KOPT-K1 (cell line): Measurements from ENCODE around the gene RAPGEF6.
"Not testable (repeated sequence)": the region's sequence is repeated elsewhere in the genome, so short reads cannot be mapped to it uniquely, and the experiment has no call there.

Source experiments
- H3K27ac ChIP-seq: fragments of 200-600 bp; sonication (generic); 2 replicates; pipeline ENCODE4 v1.5.1; 2016; ENCODE audit warnings: antibody characterized with exemption, mild to moderate bottlenecking, low read depth, low read length; ENCODE audit not compliant: poor library complexity, severe bottlenecking
- H3K36me3 ChIP-seq: fragments of 200-600 bp; sonication (generic); 2 replicates; pipeline ENCODE4 v1.5.1; 2017; ENCODE audit warnings: antibody characterized with exemption, mild to moderate bottlenecking, low read length, moderate library complexity; ENCODE audit not compliant: insufficient read depth
- H3K9me3 ChIP-seq: fragments of 200-600 bp; sonication (generic); 2 replicates; pipeline ENCODE4 v1.5.1; 2017; ENCODE audit warnings: antibody characterized with exemption, low read length, mild to moderate bottlenecking; ENCODE audit not compliant: insufficient read depth, poor library complexity, severe bottlenecking

The RAPGEF6 gene

GRCh38 chr5:131399007-131399406, 236.0 kb downstream of the RAPGEF6 start:
- H3K9me3 ChIP-seq = peaks cover 30% of the 10 kb centered on the region
- H3K27ac ChIP-seq = not testable (repeated sequence)
- peaks cover 95% of the 10 kb centered on the region for H3K36me3 ChIP-seq

DNA sequence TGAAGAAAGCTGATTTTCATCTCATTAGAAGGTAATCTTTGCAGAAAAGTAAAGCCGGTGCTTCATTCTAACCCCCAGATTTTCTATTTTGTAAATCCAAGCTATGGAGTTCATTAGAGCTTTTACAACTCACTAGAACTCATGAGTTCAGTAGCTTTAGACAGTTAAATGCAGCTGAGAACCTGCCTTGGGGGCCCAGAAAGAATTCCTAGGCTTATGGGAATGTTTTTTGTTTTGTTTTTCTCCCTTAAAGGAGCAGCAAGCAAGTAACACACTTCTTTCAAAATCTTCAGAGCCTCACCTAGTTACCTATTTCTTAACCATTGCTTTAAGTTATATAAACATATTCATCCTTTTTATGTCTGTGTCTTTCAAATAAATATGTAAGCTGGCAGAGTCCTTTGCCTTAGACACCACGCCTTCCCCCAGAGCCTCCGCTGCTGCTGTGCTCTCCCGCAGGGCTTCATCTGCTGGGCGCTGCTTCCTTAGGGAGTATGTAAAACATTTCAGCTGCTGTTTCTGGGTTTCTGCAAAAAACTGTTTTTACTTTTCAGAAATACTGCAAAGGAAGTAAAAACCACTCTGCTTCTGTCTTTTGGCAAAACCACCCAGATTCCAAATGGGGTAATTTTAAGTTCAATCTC, 238.3 kb downstream of the RAPGEF6 start:
- Histone ChIP-seq H3K9me3 (peaks cover 12% of the 10 kb centered on the region), H3K36me3 (peaks cover 98% of the 10 kb centered on the region)

DNA sequence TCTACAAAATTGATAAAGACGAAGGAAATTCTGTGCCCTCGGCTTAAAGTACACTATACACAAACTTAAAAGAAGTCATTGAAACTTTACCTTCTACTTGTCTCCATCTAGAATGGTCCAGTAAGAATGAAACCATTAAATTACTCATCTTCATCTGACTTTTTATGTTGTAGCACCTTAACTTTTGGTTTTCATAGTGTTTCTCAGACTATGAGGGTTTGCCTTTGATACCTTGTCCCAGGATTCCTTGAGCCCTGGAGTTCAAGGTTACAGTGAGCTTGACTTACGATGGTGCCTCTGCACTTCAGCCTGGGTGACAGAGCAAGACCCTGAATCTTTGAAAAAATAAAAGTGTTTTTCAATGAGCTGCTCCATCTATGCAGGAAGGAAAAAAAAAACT, 239.0 kb downstream of the RAPGEF6 start:
- H3K27ac ChIP-seq = no peak overlapping the region
- peaks cover 5% of the 10 kb centered on the region for H3K9me3 ChIP-seq
- H3K36me3 ChIP-seq = peaks cover 98% of the 10 kb centered on the region

More for the DNA sequence above, 238.3 kb downstream of the RAPGEF6 start:
- no peak overlapping the region for H3K27ac ChIP-seq

GRCh38 chr5:131394128-131394527, 240.9 kb downstream of the RAPGEF6 start:
- Histone ChIP-seq H3K36me3 (peaks cover 97% of the 10 kb centered on the region), H3K27ac (no peak overlapping the region), H3K9me3 (no peaks in the 10 kb centered on the region)

DNA sequence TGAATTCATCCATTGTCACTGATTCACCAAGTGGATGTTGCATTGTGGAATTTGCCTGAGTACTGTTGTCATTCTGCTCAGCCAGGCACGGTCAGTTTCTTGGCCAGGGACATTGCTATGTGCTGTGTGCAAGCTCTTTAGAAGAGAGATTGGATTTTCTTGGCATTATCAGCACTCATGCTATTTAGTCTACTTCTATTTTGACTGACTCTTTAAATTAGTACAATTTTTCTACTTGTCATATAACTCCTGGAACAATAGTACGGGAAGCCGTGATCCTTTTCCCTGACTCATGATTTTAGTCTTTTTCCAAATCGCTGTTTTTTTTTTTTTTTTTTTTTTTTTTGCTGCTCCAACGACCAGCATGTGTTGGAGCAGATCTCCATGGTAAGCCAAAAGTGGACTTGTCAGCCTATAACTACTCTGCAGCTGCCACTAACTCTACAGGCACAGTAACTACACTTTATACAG, 241.5 kb downstream of the RAPGEF6 start:
- no peak overlapping the region for H3K27ac ChIP-seq
- no peaks in the 10 kb centered on the region for H3K9me3 ChIP-seq
- H3K36me3 ChIP-seq = peaks cover 97% of the 10 kb centered on the region

DNA sequence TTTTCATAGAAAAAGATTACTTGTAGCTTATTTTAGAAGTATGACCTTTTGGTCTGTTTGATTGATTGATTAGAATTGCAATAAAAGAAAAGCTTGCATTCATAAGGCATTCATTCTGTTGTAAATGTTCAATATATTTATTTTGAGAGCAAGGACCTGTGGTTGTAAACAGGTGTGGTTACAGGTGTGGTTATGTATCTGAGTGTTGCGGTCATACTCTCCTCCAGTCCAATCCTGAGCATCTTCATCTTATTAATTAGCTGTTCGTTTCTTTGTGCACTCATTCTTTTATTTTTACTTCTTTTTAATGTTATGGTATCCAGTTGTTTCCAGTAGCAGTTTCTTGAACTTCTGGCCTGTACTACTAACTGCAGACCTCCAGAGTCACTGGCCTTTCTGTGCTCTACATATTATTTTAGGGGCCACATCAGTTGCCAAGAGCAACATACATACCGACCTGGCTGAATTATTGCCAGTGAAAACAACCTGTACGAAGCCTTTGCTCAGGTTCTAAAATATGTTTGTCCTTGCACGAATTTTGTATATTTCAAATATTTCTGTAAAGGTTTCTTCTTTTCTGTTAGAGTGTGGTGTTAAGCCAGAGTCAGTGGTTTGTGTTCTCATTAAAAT, 242.4 kb downstream of the RAPGEF6 start:
- H3K36me3 ChIP-seq = peaks cover 99% of the 10 kb centered on the region
- no peaks in the 10 kb centered on the region for H3K9me3 ChIP-seq
- H3K27ac ChIP-seq = no peak overlapping the region

DNA sequence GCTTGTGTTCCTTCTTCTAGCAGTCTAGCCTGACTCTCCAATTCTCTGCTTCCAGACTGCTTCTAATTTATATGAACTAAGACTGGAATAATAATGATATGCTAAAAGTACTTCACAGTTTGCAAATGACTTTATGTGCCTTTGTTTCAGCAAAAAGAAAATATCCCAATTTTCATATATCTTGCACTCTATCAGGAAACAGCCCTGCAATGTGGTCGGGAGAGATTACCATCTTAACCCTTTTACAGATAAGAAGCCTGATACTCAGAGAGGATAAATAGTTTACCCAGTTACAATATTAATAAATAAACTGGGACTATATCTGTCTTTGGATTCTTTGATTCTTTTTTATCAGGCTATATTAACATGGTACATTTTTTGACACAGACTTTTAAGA, 245.2 kb downstream of the RAPGEF6 start:
- peaks cover 99% of the 10 kb centered on the region for H3K36me3 ChIP-seq
- H3K9me3 ChIP-seq = no peaks in the 10 kb centered on the region
- no peak overlapping the region for H3K27ac ChIP-seq

- Histone ChIP-seq H3K36me3 (peaks cover 99% of the 10 kb centered on the region), H3K27ac (no peak overlapping the region), H3K9me3 (no peaks in the 10 kb centered on the region)
Measured at GRCh38 chr5:131389096-131389868, 245.7 kb downstream of the RAPGEF6 start.

- Histone ChIP-seq H3K9me3 (no peaks in the 10 kb centered on the region), H3K36me3 (peaks cover 81% of the 10 kb centered on the region), H3K27ac (no peak overlapping the region)
Measured at GRCh38 chr5:131387255-131387654, 247.8 kb downstream of the RAPGEF6 start.

- no peak overlapping the region for H3K27ac ChIP-seq
- H3K9me3 ChIP-seq = no peaks in the 10 kb centered on the region
- H3K36me3 ChIP-seq = peaks cover 76% of the 10 kb centered on the region
Measured at GRCh38 chr5:131386779-131387178, 248.2 kb downstream of the RAPGEF6 start.

DNA sequence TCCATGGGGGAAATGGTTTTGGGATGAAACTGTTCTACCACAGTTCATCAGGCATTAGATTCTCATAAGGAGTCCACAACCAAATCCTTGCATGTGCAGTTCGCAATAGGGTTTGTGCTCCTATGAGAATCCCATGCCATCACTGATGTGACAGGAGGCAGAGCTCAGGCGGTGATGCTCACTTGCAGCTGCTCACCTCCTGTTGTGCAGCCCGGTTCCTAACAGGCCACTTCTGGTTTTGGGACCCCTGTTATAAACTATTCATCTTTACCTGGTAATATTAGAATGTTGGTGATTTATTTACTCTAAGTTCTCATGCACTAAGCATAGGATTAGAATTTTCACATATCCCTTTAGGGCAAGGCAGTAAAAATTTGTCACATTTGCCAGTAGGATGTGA, 248.9 kb downstream of the RAPGEF6 start:
- H3K9me3 ChIP-seq = no peaks in the 10 kb centered on the region
- peaks cover 70% of the 10 kb centered on the region for H3K36me3 ChIP-seq
- H3K27ac ChIP-seq = no peak overlapping the region

GRCh38 chr5:131384616-131385214, 250.3 kb downstream of the RAPGEF6 start:
- Histone ChIP-seq H3K36me3 (peaks cover 56% of the 10 kb centered on the region), H3K27ac (no peak overlapping the region), H3K9me3 (no peaks in the 10 kb centered on the region)

- H3K9me3 ChIP-seq = no peaks in the 10 kb centered on the region
- no peak overlapping the region for H3K27ac ChIP-seq
- H3K36me3 ChIP-seq = peaks cover 51% of the 10 kb centered on the region
Measured at GRCh38 chr5:131384173-131384572, 250.9 kb downstream of the RAPGEF6 start.

DNA sequence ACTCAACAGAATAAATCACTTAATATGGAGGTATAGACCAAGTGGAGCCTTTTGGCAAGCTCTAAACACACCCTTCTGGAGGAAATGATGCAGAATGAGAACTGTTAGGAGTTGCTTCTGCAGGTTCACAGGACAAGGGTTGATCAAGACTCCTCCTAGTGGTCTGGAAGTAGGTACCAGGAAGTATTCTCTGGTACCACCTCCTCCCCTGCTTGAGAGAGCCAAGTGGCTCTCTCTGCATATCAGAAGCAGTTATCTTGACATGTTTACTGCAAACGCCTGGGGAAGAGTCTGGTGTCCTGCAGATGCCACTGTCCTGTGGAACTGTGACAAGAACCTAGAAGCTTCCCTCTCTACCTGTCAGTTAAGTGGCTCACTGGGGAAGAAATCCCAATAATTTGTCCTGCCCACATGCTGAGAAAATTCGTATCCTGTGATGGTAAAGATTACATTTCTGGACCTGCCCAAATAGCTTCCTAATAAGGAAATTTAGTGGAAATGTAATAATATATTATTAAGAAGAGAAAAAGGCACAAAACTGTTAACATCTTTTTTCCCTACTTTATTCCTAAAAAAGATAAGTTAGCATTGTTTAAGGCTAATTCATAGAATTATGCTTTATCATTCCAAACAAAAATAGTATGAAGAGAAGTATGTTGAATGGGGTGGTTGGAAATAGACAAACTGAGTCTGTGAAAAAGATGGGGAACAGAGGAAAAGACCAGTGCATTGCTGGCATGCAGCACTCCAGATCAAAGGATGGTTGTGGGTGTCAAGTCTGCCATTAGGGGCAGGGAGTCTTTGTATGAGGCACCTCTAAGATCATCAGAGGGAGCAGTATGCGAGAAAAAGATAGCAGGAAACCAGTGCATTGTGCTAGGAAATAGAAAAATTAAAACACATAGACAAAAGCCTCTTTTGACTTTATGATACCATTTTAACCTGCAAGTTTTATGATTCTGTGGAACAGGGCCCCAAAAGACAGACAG, 252.3 kb downstream of the RAPGEF6 start:
- no peaks in the 10 kb centered on the region for H3K9me3 ChIP-seq
- H3K27ac ChIP-seq = peak overlapping the region; percentile 68
- H3K36me3 ChIP-seq = peaks cover 36% of the 10 kb centered on the region
